Neutrophil (primary cell): ENCODE results near the gene FAM222B.
"Not testable (repeated sequence)": the region's sequence is repeated elsewhere in the genome, so short reads cannot be mapped to it uniquely, and the experiment has no call there.

Experiments used
- H3K27ac ChIP-seq: fragments of 200-600 bp; sonication (generic); 2 replicates; pipeline ENCODE4 v1.5.1; 2016; ENCODE audit warnings: mild to moderate bottlenecking, moderate library complexity
- H3K27me3 ChIP-seq: fragments of 200-600 bp; sonication (generic); 2 replicates; pipeline ENCODE4 v1.6.0; 2016; ENCODE audit warnings: mild to moderate bottlenecking
- H3K36me3 ChIP-seq: fragments of 200-600 bp; sonication (generic); 2 replicates; pipeline ENCODE4 v1.5.1; 2017
- H3K4me1 ChIP-seq, 2 experiments: fragments of 200-600 bp in 1 of 2; sonication (generic) in 1 of 2; 1 replicate in 1 of 2; 2 replicates in 1 of 2; pipeline versions ENCODE4 v1.5.1 to v1.6.1; 2013 to 2016; ENCODE audit warnings: low read depth in 1 of 2, low read length in 1 of 2, mild to moderate bottlenecking in 1 of 2, moderate library complexity in 1 of 2; ENCODE audit not compliant: control insufficient read depth in 1 of 2, insufficient read depth in 1 of 2
- H3K4me3 ChIP-seq, 2 experiments: fragments of 200-600 bp in 1 of 2; sonication (generic) in 1 of 2; 1 replicate in 1 of 2; 2 replicates in 1 of 2; pipeline ENCODE4 v1.5.1; 2013 to 2016; ENCODE audit warnings: low read depth in 1 of 2, low read length in 1 of 2, mild to moderate bottlenecking in 1 of 2, moderate library complexity in 1 of 2
- H3K9me3 ChIP-seq: fragments of 200-600 bp; sonication (generic); 2 replicates; pipeline ENCODE4 v1.5.1; 2016
- CTCF ChIP-seq: fragments of 200-600 bp; sonication (generic); IDR thresholded peaks from 2 replicates; pipeline ENCODE4 v1.5.1; 2016; ENCODE audit warnings: antibody characterized with exemption

The FAM222B gene

GRCh38 chr17:28737770-28738679 is 104.6 kb downstream of the FAM222B start:
- Histone ChIP-seq H3K4me3 (no peak overlapping the region), H3K36me3 (no peaks in the 10 kb centered on the region), H3K4me1 (peaks cover 11 to 15% of the 10 kb centered on the region in 2 experiments), H3K27ac (no peak overlapping the region), H3K27me3 (peaks cover 13% of the 10 kb centered on the region), H3K9me3 (no peaks in the 10 kb centered on the region)
- TF ChIP-seq CTCF: no peak

GRCh38 chr17:28737316-28737715 is 105.3 kb downstream of the FAM222B start:
- Histone ChIP-seq H3K36me3 (no peaks in the 10 kb centered on the region), H3K27me3 (peaks cover 7% of the 10 kb centered on the region), H3K27ac (no peak overlapping the region), H3K4me1 (peaks cover 10 to 14% of the 10 kb centered on the region in 2 experiments), H3K9me3 (no peaks in the 10 kb centered on the region), H3K4me3 (no peak overlapping the region)
- no peak for TF ChIP-seq CTCF

GRCh38 chr17:28735913-28736769 is 106.4 kb downstream of the FAM222B start:
- H3K27ac ChIP-seq, H3K4me1 ChIP-seq, H3K36me3 ChIP-seq: not testable (repeated sequence)

GRCh38 chr17:28735242-28735722 is 107.3 kb downstream of the FAM222B start:
- Histone ChIP-seq H3K27ac (no peak overlapping the region), H3K36me3 (no peaks in the 10 kb centered on the region), H3K4me3 (no peak overlapping the region), H3K9me3 (no peaks in the 10 kb centered on the region), H3K27me3 (no peaks in the 10 kb centered on the region), H3K4me1 (no peaks in the 10 kb centered on the region)
- no peak for TF ChIP-seq CTCF

More at GRCh38 chr17:28735913-28736769, 106.4 kb downstream of the FAM222B start:
- H3K9me3 ChIP-seq, H3K4me3 ChIP-seq, H3K27me3 ChIP-seq: not testable (repeated sequence)

GRCh38 chr17:28734712-28735241 is 107.8 kb downstream of the FAM222B start:
- H3K27ac ChIP-seq: no peak overlapping the region
- H3K36me3 ChIP-seq: no peaks in the 10 kb centered on the region
- no peaks in the 10 kb centered on the region for H3K4me1 ChIP-seq
- no peak overlapping the region for H3K4me3 ChIP-seq
- TF ChIP-seq CTCF: no peak
- no peaks in the 10 kb centered on the region for H3K27me3 ChIP-seq
- H3K9me3 ChIP-seq: no peaks in the 10 kb centered on the region
